Measurements from ENCODE around the gene XRCC6.
"Not testable (repeated sequence)": the region's sequence is repeated elsewhere in the genome, so short reads cannot be mapped to it uniquely, and the experiment has no call there.

Gene XRCC6

DNA sequence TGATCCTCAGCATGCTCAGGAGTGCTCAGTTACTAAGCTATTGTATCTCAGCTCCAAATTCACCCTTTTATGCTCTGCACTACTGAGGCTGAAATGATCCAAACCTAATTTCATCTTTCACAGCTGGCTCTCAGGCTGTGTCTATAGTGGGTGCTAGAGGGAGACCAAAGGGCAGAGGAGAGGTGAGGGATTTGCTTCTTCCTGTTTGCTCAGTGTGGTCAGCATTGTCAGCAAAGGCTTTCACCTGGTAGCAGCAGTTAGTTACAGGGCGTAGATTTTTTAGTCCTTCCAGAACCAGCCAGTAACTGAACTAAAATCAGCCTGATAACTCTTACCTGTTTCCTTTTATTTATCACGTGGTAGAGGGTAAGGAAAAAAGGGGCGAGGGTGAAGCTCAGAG, 33.2 kb downstream of the XRCC6 start:
- DNase-seq = no peak

DNA sequence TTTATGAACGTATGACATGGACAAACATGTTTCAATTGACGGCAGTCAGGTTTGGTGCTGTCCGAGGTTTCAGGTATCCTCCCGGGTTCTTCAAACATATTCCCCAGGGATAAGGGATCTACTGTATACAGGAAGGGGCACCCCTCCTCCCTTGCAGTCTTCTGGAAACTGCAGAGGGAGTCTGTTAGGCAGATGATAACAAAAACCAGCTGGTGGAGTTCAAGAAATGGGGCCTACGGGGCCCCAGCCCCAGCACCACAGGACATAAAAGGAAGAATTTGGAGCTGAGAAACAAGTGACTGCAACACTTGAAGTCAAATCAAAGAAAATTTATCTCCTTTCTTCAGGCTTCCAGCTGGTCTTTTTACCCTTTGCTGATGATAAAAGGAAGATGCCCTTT, 35.5 kb downstream of the XRCC6 start:
- DNase-seq = no peak

DNA sequence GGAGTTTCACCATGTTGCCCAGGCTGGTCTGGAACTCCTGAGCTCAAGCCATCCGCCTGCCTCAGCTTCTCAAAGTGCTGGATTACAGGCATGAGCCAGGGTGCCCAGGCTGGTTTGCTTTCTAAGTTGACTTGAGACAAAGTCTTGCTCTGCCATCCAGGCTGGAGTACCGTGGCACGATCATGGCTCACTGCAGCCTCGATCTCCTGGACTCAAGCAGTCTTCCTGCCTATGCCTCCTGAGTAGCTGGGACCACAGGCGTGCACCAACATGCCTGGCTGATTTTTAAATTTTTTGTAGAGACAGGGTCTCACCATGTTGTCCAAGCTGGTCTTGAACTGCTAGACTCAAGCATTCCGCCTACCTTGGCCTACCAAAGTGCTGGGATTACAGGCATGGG, 36.6 kb downstream of the XRCC6 start:
- no peak for DNase-seq

DNA sequence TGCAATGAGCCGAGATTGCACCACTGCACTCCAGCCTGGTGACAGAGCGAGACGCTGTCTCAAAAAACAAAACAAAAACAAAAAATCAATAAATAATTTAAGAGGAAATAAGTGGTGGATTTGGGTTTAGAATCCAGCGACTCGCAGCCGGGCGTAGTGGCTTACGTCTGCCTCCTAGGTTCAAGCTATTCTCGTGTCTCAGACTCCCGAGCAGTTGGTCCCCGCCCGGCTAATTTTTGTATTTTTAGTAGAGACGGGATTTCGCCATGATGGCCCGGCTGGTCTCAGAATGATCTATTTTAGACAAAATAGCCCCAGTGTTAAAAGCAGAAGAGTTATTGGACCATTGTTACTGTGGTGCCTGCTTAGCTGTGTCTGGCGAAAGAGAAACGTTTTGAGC, 37.8 kb downstream of the XRCC6 start:
- DNase-seq = no peak

DNA sequence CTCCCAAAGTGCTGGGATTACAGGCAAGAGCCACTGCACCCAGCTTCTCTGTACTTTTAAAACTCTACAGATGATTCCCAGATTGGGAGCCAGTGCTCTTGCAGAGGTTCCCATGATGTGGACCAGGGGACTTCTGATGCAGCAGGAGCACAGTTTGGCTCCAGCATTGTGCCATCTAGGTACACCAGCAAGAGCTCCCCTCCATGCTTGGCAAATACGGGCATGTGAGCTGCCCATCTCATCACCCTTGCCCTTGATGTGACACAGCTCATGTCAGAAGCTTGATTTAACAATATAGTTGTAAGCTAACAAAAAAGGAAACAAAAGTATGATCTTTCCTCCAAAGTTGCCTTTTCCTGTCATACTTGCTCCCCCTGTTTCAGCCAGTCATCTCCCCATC, 38.8 kb downstream of the XRCC6 start:
- no peak for DNase-seq

DNA sequence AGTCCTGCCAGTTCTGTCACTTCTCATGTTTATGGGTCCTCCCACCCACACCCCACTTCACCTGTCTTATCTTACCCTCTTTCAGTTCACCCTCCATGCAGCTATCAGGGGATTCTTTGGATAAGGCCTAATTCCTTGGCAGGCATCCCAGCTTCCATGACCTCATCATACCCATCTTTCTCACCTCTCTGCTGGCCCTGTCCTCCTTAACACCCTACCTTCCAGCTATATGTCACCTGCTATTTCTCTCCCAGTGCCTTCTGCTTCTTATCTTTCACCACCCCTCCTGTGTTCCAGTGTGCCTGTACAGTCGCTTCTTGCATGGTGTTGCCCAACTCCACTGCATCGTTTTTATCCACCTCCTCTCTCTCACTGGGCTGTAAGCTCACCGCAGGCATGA, 39.3 kb downstream of the XRCC6 start:
- DNase-seq = no peak

DNA sequence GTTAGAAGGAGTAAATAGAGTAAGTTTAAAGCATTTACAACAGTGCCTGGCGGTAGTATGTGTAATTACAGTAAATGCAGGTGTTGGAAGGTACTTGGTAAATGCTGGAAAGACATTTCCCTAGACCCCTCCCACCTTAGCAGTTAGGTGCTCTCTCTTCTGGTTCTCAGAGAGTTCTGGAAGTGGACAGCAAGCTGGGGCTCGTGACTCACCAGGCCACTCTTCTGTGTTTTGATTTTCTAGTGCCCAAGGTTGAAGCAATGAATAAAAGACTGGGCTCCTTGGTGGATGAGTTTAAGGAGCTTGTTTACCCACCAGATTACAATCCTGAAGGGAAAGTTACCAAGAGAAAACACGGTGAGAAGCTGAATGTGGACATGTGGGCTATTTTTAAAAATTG, 40.0 kb downstream of the XRCC6 start:
- no peak for DNase-seq

DNA sequence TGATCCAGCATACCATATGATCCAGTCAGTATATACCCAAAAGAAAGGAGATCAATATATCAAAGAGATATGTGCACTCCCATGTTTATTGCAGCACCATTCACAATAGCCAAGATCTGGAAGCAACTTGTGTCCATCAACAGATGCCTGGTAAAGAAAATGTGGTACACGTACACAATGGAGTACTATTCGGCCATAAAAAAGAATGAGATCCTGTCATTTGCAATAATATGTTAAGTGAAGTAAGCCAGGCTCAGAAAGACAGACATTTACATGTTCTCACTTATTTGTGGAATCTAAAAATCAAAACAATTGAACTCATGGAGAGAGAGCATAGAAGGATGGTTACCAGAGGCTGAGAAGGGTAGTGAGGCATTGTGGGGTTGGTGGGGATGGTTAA, 40.6 kb downstream of the XRCC6 start:
- no peak for DNase-seq

DNA sequence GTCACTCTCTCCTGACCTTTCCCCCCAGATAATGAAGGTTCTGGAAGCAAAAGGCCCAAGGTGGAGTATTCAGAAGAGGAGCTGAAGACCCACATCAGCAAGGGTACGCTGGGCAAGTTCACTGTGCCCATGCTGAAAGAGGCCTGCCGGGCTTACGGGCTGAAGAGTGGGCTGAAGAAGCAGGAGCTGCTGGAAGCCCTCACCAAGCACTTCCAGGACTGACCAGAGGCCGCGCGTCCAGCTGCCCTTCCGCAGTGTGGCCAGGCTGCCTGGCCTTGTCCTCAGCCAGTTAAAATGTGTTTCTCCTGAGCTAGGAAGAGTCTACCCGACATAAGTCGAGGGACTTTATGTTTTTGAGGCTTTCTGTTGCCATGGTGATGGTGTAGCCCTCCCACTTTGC, 42.5 kb downstream of the XRCC6 start:
- not testable (repeated sequence) for DNase-seq

DNA sequence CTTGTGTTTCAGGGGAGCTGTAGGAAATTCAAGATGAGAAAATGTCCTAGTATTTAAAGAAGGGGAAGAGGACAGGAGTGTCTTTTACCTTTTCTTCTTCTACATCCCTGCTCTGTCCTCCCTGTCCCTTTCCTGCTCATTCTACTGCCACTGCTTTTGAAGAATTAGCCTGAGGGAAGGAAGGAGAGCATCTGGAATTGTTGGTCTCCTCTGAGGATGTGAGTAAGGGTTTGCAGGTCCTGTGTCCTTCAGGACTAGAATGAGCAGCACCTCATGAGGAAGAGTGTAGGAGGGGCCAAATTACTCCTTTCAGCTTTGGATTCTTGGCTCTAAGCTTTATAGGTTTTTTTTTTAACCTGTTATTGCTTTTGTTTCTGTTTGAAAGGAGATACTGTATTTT, 43.4 kb downstream of the XRCC6 start:
- no peak for DNase-seq

DNA sequence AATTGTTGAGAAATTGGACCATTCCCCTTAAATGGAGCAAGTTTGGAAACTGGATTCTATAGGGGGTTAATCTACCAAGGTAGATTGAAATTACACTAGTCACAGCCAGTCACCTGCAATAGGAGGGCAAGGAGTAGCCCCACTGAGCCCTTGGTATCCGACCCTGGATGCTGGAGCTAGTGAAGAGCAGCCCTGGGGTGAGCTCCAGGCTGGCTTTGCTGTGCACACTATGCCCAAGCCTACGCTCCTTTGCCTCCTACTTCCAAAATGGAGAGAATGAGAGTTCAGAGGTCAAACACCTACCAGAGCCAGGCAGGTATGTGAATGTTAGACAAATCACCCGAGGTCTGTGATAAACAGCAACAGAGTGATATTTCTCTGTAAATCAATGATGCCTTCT, 43.9 kb downstream of the XRCC6 start:
- DNase-seq = no peak

DNA sequence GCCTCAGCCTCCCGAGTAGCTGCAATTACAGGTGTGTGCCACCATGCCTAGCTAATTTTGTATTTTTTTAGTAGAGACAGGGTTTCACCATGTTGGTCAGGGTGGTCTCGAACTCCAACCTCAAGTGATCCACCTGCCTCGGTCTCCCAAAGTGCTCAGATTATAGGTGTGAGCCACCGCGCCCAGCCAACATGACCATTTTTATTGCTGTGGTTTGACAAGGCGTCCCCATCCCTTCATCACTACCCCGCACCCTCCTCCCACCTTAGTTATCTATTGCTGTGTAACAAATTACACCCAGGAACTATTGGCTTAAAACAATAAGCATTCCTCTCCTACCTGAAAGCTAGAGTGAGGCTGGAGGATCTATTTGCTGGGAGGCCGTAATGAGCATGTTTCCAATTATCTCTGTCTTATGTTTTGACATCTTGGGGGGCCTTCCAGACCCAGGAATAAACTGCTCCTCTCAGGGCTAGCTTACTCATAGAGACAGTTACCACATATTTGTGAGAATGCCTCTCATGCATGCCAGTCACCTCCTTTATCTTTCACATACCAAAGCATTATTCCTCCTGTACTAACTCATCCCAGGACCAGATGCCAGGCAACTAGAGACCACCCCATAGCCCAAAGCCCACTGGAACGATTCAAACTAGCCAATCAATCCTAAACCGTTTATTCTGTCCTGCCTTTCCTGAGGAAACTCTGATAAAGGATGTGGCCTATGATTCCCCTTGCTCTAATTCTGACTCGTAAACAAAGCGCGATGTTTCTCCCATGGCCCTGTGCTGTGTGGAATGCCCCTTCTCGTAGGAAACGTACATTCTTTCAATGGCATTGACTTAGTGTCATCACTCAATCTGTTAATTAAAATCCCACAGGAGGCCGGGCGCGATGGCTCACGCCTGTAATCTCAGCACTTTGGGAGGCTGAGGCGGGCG, 48.1 kb downstream of the XRCC6 start:
- no peak for DNase-seq

DNA sequence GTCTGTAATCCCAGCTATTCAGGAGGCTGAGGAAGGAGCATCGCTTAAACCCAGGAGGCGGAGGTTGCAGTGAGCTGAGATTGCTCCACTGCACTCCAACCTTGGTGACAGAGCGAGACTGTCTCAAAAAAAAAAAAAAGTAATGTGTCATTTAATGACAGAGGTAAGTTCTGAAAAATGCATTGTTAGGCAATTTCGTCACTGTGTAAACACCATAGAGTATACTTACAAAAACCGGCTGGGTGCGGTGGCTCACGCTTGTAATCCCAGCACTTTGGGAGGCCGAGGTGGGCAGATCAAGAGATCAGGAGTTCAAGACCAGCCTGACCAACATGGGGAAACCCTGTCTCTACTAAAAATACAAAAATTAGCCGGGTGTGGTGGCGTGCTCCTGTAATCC, 51.0 kb downstream of the XRCC6 start:
- not testable (repeated sequence) for DNase-seq

DNA sequence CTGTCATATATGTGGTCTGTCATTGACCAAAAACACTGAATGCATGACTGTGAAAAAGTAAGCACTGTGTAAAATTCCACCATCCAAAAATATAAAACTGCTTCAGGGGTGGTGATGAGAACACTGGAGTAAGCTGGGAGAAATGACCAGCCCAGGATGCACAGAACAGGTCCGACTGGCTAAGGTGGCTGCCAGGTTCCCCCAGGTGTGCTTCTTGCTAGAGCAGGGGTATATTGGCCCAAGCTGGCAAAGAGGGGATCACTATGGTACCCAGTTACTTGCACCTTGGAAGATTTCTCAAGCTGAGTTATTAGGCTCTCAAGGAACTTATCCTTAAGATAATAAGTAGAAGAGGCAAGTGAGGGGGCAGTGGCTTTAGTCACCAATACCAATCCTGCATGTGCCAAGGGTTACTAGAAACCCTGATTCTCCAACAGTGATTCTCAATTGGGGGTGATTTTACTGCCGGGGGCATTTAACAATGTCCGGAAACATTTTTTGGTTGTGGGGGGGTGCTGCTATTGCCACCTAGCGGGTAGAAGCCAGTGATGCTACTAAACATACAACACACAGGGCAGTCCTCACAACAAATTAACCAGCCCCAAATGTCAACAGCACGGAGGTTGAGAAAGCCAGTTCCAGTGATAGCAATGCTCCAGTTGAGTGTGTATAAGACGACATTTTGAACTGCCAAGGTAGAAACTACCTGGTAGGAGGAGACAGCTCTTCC, 51.9 kb downstream of the XRCC6 start:
- DNase-seq = peak in 1 of 2 donors; percentile 21

DNA sequence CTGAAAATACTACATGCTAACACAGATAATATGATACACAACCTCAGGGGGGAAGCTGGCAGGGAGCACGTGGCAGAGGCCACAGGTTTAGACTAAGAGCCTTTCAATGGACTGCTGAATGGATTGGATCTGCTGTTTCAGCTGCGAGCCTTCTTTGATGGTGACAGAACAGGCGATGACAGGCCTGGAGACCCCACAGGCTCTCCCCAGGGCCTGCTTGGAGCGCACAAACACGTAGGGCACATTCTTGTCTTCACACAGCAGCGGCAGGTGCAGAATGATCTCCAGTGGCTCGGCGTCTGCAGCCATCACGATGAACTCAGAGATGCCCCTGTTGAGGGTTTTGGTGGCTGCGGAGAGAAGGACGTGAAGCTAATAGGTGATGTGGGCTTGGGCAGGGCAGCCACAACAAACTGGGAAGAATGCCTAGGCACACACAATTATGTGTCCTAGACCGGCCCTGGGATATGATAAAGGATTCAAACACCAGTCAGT, 53.8 kb downstream of the XRCC6 start:
- no peak for DNase-seq

DNA sequence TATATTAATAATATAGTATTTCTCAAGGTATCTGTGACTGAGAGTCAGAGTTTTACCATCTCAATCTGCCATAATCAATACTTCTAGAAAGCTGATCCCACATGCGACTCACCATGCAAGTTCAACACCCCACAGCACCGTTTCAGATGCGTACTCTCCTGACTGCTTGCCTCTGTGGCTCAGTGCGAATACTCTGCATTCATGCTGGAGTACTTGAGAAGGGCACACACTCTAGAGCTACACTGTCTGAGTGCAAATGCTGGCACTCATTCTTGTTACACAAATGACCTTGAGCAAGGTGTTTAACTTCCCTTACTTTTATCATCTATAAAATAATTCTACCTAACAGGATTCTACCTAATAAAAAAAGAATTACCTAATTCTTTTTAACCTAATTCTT, 55.0 kb downstream of the XRCC6 start:
- DNase-seq = no peak

DNA sequence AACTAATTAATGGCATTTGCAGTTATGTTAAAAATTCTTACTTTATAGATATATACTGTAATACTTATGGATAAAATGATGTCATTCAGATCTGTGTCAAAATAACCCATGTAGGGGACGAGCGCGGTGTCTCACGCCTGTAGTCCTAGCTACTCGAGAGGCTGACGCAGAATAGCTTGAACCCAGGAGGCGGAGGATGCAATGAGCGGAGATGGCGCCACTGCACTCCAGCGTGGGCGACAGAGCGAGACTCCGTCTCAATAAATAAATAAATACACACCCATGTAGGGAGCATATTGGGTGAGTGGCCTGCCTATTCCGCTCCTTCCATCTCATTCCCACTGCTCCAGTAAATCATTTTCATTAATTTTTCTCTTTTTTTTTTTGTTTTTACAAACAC, 60.5 kb downstream of the XRCC6 start:
- DNase-seq = peak; percentile 21 to 31

DNA sequence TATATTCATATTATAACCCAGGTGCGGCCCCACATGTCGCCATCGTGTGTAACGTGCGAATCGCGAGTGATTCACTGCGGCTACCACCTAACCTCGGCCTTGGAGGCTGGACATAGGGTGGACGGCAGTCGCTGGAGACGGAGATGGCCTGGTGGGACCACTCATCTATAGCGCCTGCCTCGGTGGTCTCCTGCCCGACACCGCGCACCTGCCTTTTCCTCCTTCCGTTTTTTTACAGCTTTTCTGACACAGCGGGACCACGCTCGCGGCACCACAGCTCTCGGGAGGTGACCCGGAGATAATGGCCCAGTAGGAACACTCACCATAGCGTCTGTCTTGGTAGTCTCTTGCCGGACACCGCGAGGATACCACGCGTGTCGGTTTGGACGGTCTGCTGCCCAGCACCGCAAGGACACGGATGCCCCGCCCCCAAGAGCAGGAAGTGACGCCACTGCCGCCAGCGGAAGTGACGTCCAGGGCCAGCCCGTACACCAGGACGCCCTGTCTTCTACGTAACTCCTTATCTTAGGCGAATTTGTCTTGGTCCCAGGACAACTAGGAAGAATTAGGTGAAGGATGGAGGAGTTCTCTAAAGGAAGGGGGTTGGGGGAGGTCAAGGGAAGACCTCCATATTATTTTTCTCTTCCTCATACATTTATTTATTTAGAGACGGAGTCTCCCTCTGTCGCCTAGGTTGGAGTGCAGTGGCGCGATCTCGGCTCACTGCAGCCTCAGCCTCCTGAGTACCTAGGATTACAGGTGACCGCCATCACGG, 61.1 kb downstream of the XRCC6 start:
- peak; percentile 87 to 89 for DNase-seq

DNA sequence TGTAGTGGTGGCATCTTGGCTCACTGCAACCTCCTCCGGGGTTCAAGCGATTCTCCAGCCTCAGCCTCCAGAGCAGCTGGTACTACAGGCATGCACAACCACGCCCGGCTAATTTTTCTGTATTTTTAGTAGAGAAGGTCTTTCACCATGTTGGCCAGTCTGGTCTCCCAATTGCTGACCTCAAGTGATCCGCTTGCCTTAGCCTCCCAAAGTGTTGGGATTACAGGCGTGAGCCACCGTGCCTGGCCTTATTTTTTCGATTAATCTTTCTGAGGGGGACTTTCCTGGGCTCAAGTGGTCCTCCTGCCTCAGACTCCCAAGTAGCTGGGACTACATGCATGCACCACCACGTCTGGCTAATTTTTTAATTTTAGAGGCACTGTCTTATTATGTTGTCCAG, 62.0 kb downstream of the XRCC6 start:
- no peak for DNase-seq

DNA sequence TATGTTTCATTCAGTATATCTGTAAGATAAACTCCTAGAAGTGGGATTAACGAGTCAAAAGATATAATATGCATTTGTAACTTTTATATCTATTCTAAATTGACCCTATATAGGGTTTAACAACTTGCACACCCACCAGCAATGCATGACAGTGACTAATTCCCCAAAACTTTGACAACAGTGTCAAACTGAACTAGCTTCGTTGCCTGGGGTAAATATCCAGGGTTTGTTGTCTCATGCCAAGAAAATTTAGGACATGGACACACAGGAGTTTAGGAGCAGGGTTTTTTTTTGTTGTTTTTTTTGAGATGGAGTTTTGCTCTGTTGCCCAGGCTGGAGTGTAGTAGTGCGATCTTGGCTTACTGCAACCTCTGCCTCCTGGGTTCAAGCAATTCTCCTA, 62.5 kb downstream of the XRCC6 start:
- no peak for DNase-seq

DNA sequence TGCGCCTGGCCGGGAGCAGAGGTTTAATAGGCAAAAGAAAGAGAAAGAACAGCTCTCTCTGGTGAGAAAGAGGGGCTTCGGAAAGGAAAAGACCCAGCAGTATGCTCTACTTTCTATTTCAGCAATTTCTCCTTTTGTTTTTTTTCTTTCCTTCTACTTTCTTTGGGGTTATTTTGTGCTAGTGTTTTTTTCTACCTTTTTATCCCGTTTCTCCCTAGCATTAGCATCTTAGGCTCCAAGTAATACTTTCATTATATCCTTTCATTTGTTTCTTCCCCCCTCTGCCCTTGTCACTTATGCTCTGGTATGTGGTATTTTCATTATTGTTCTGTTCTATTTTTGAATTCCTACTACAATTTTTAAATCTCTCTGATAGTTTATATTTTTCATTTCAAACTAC, 63.1 kb downstream of the XRCC6 start:
- no peak for DNase-seq

DNA sequence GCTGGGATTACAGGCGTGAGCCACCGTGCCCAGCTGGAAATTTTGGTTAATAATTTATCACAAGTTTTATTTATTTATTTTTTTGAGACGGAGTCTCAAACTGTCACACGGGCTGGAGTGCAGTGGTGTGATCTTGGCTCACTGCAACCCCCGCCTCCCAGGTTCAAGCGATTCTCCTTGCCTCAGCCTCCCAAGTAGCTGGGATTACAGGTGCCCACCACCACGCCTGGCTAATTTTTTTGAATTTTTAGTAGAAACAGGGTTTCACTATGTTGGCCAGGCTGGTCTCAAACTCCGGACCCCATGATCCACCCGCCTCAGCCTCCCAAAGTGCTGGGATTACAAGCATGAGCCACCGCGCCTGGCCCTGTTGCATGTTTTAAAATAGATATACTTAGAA, 65.8 kb downstream of the XRCC6 start:
- DNase-seq = not testable (repeated sequence)

DNA sequence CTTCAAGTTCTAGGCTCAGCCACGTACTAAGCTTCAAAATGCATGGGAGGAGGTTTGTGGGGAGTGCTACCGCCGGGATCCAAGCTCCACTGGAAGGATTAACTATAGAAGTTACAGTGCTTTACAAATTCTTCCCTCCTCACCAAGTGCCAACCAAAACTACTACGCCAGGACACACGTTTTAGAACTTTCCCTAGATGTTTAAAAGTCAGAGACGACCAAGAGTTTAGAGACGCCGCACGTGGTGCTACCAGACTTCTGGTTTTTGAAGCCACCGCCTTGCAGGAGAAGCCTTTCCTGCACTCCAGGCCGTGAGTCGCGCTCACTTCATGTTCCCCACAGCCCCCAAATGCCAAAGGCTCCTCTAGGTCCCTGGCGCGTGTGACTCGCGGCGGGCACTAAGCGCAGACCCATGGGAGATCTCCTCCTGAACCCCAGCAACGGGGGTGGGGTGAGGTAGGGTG, 66.8 kb downstream of the XRCC6 start:
- DNase-seq = peak in 1 of 2 donors; percentile 24
